Mucosa of descending colon (tissue), 3 donors: ENCODE measurements around the gene TTC34. TPM values are rescaled to one million over a fixed set of nuclear protein-coding genes. Genes with fewer than 3 reads are reported as not detected.

Source experiments
- ATAC-seq: fragments of 200-7000 bp; cut with Tn5 transposase; one replicate; pipeline ENCODE4 v1.9.1; 2020; ENCODE audit warnings: mild to moderate bottlenecking, moderate library complexity
- DNase-seq, 3 donors: peaks; one replicate each; pipeline ENCODE4 v3.0.0-alpha.2; 2020
- H3K36me3 ChIP-seq: fragments of 200-600 bp; one replicate; pipeline ENCODE4 v1.8.0; 2021; ENCODE audit warnings: low read depth, mild to moderate bottlenecking
- H3K4me1 ChIP-seq: fragments of 200-600 bp; one replicate; pipeline ENCODE4 v1.8.0; 2021; ENCODE audit warnings: low read depth, mild to moderate bottlenecking
- H3K4me3 ChIP-seq: fragments of 200-600 bp; one replicate; pipeline ENCODE4 v1.8.0; 2021; ENCODE audit warnings: mild to moderate bottlenecking
- H3K9me3 ChIP-seq: fragments of 200-600 bp; one replicate; pipeline ENCODE4 v1.8.0; 2021; ENCODE audit warnings: mild to moderate bottlenecking
- intact Hi-C, 2 donors: fragments of 100-400 bp; cut with DNase I in 1 of 2; cut with micrococcal nuclease in 1 of 2; formaldehyde crosslinking; loops; one replicate each; pipeline versions ENCODE4 v1.11.0 to v1.11.1; 2022; cut with DNase I, micrococcal nuclease
- total RNA-seq, 3 donors: library from RNA; stranded (reverse); fragmentation: NEBNext Ultra II Directional in 2 of 3; extraction: Animal tissue kit (Norgen Biotek cat#: 25700) in 2 of 3; gene quantifications; one replicate each; pipeline versions ENCODE4 v1.2.1 to v1.2.4, GENCODE V29; 2021 to 2023
- TF ChIP-seq, protein P1 (sequence below): fragments of 200-600 bp; IDR thresholded peaks from one replicate; pipeline ENCODE4 v1.8.0; 2022; ENCODE audit warnings: antibody characterized with exemption, mild to moderate bottlenecking
- donor health status: DM: no; HTN: no; CAD: no; lungs with moderate emphysema.
- donor health status: DM: no; HTN: no; CAD: no.
- donor health status: DM: no; HTN: yes; CAD: no.

TTC34 gene
- total RNA-seq, 3 donors from 2014 or later, result 0.43 to 1.1 (median 0.61) TPM

DNA sequence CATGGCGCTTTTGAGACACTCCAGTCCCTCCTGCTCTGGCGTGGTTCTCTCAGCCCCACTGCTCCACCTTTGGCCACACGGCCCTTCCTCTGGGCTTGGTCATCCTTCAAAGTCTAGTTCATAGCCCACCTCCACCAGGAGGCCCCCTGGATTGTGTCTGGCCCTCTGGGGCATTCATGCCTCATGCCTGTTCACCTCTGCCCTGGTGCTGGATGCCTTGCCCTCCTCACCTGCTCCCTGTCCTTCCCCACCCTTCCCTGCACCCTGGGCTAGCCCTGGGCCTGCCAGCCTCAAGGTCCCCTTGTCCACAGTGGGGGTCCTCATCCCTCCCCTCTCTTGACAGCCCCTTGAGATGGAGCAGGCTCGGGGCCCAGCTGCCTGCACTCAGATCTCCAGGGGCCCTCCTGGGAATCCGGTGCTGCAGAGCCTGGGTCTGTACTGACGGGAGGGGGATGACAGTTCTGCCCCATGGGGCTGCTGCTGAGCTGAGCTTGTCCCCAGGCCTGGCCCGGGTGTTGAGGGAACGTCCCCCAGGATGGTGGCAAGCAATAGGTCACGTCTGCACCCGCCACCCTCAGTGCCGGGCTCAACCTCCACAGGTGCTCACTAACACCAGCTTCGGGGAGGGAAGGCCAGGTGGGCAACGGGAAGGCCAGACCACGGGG lies 196.5 kb downstream of the TTC34 start:
- no peak for DNase-seq

DNA sequence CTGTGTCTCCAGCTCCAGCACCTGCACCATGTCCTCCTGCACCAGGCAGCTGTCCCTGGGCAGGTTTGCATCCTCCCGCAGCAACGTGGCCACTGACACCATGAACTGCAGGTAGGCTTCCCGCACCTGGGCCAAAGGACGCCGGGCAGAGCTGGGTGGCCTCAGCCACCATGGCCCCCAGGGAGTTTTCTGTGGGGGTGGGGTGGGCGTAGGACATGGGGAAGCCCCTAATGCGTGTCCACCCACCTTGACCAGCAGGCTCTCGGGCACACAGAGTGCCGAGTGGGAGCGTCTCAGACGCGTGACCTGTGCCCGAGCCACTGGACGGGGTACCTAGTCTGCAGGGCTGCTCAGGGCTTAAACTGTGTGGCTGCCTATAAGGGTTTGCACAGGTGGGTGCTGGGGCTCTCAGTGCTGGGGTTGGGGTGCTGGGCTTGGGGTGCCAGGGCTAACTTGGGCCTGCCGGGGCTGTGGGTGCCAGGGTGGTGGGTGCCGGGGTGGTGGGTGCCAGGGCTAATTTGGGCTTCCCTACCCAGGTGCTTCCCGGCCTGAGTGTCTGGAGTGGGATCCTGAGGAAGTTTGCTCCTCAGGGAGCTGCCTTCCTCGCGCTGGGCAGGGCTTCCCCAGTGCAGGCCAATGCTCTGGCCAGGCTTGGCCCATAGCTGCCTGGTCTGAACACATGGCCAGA lies 197.2 kb downstream of the TTC34 start:
- DNase-seq (no peak), ATAC-seq (no peak)
- Histone ChIP-seq H3K36me3 (no peaks in the 10 kb centered on the region), H3K4me1 (no peaks in the 10 kb centered on the region), H3K4me3 (no peak overlapping the region), H3K9me3 (no peaks in the 10 kb centered on the region)
- TF ChIP-seq, protein P1, sequence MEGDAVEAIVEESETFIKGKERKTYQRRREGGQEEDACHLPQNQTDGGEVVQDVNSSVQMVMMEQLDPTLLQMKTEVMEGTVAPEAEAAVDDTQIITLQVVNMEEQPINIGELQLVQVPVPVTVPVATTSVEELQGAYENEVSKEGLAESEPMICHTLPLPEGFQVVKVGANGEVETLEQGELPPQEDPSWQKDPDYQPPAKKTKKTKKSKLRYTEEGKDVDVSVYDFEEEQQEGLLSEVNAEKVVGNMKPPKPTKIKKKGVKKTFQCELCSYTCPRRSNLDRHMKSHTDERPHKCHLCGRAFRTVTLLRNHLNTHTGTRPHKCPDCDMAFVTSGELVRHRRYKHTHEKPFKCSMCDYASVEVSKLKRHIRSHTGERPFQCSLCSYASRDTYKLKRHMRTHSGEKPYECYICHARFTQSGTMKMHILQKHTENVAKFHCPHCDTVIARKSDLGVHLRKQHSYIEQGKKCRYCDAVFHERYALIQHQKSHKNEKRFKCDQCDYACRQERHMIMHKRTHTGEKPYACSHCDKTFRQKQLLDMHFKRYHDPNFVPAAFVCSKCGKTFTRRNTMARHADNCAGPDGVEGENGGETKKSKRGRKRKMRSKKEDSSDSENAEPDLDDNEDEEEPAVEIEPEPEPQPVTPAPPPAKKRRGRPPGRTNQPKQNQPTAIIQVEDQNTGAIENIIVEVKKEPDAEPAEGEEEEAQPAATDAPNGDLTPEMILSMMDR, result no peak
- intact Hi-C loops, result no loop called here

More for the DNA sequence above, 196.5 kb downstream of the TTC34 start:
- Histone ChIP-seq H3K4me1 (no peaks in the 10 kb centered on the region), H3K36me3 (no peaks in the 10 kb centered on the region), H3K9me3 (no peaks in the 10 kb centered on the region), H3K4me3 (no peak overlapping the region)
- TF ChIP-seq, protein P1, result no peak
- intact Hi-C loops, result no loop called here
- ATAC-seq, result no peak

DNA sequence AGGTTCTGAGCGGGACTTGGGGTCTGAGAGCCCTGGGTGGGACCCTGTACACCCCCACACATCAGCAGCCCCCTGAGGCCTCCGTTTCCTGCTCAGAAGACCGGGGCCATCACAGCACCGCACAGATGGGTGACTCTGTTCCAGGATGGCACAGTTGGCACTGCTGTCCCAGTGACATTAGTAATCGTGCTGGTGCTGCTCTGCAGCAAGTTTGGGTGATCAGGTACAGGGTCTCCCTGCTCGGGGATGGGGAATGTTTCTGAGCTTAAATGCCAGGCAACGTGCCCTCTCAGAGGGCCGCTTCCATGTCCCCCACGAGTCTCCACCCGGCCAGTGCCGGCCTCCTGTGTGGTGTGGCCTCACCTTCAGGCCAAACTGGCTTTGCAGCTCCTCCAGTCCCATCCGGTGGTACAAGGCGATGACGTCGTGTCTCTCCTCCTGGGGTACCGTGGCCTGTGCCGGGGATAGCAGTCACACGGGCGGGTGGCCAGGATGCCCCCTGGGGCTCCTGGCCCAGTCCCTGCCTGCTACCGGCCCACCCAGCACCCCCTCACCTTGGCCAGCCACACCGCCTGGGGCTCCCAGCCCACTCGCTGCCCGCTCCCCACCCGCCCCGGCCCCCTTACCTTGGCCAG lies 197.9 kb downstream of the TTC34 start:
- Histone ChIP-seq H3K36me3 (no peaks in the 10 kb centered on the region), H3K9me3 (no peaks in the 10 kb centered on the region), H3K4me3 (no peak overlapping the region), H3K4me1 (no peaks in the 10 kb centered on the region)
- ATAC-seq, result no peak
- intact Hi-C loops, result no loop called here
- TF ChIP-seq, protein P1, result no peak
- DNase-seq, result no peak

DNA sequence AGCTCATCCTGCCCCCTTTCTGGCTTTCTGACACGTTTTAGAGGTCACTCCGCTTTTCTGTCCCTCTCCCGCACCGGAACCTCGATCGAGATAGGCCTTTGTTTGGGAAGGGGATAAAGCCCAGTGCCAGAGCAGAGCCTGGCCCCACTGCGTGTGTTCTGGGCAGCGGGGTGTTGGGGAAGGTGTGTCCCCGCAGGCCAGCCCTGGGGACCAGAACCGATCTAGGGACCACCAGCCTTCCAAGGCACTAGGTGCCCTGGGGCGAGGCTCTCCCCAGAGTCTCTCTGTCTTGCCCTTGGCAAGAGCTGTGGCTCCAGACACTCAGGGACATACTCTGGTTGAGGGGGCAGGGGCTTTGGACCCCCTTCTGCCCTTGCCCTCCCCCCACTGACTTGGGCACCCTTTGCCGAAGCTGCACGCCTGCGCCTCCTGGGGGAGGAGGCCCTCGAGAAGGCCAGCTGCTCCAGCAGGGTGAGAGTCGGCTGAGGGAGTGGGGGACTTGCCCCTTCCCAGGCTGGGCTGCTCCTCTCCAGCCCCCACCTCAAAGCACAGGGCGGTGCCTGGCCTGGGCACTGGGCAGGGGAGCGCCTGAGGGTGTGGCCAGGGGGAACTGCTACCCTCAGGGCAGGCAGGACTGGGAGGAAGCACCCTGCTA lies 198.5 kb downstream of the TTC34 start:
- intact Hi-C loops, result no loop called here
- H3K4me1 ChIP-seq, result no peaks in the 10 kb centered on the region
- DNase-seq, result peak in 1 of 3 donors; percentile 41
- no peak overlapping the region for H3K4me3 ChIP-seq
- H3K36me3 ChIP-seq, result no peaks in the 10 kb centered on the region
- no peaks in the 10 kb centered on the region for H3K9me3 ChIP-seq
- ATAC-seq, result no peak
- TF ChIP-seq, protein P1, result no peak

DNA sequence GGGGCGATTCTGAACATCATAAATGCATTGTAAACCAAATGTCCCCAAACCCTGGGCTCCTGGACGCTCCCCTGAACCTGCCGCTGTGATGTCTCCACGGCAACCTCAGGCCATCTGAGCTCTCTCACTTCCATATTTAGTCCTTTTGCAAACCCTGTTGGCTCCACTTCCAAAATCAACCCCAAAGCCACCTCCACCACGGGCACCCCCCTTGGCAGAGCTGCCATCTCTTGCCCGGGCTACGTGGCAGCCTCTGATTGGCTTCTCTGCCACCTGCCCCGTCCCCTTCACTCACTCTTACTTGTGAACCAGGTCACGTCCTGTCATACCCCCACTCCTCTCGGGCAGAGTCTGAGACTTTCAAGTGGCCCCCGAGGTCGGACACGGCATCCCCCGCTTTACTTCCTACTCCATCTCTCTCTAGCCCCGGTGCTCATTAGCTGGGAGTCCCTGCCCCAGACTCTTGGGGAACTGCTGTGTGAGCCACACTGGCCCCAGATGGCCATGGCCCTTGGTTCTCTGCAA lies 199.1 kb downstream of the TTC34 start:
- Histone ChIP-seq H3K9me3 (no peaks in the 10 kb centered on the region), H3K36me3 (no peaks in the 10 kb centered on the region), H3K4me3 (no peak overlapping the region), H3K4me1 (no peaks in the 10 kb centered on the region)
- DNase-seq (no peak), ATAC-seq (no peak)
- intact Hi-C loops, result no loop called here
- TF ChIP-seq, protein P1, result no peak
